ENCODE measurements around the gene CACNA2D1. TPM values are rescaled to one million over a fixed set of nuclear protein-coding genes. Genes with fewer than 3 reads are reported as not detected.
"Not testable (repeated sequence)": the region's sequence is repeated elsewhere in the genome, so short reads cannot be mapped to it uniquely, and the experiment has no call there.

Gene CACNA2D1
- total and polyA plus RNA-seq, 7 donors, result 0.23 to 115 (median 59.7) TPM

GRCh38 chr7:82021036-82021435 is 422.5 kb downstream of the CACNA2D1 start:
- no peaks in the 10 kb centered on the region for H3K9me3 ChIP-seq
- intact Hi-C loops (cut with DNase I), result no loop called here
- H3K27ac ChIP-seq, result no peak overlapping the region
- no peak for DNase-seq
- no peaks in the 10 kb centered on the region for H3K36me3 ChIP-seq
- H3K4me3 ChIP-seq, result no peak overlapping the region
- whole genome bisulfite sequencing, 2 donors, result 63 to 83% methylated on average over 2 of the region's 2 CpGs
- no peak for TF ChIP-seq CTCF (IDR thresholded peaks at IDR 0.05)
- no peak for TF ChIP-seq EP300 (IDR thresholded peaks at IDR 0.05)
- no peak for TF ChIP-seq POLR2A (IDR thresholded peaks at IDR 0.05)
- TF ChIP-seq POLR2AphosphoS5 (IDR thresholded peaks at IDR 0.05), result no peak
- H3K27me3 ChIP-seq, result no peaks in the 10 kb centered on the region
- peaks cover 0 to 15% (median 0%) of the 10 kb centered on the region in 4 donors for H3K4me1 ChIP-seq

- no peak for DNase-seq
- TF ChIP-seq POLR2A (IDR thresholded peaks at IDR 0.05) (no peak), EP300 (IDR thresholded peaks at IDR 0.05) (no peak), POLR2AphosphoS5 (IDR thresholded peaks at IDR 0.05) (no peak), CTCF (IDR thresholded peaks at IDR 0.05) (no peak)
- Histone ChIP-seq H3K9me3 (no peaks in the 10 kb centered on the region), H3K27ac (no peak overlapping the region), H3K36me3 (no peaks in the 10 kb centered on the region), H3K4me3 (no peak overlapping the region), H3K4me1 (peaks cover 0 to 21% (median 2%) of the 10 kb centered on the region in 4 donors), H3K27me3 (no peaks in the 10 kb centered on the region)
- intact Hi-C loops (cut with DNase I), result loop anchor here (5.0 kb wide), 1 partner anchor 518 kb away; no protein-coding TSS in a partner anchor
- WGBS, 2 donors, result 86 to 90% methylated on average over 3 of the region's 3 CpGs
Measured at GRCh38 chr7:82019551-82020475, 423.8 kb downstream of the CACNA2D1 start.

GRCh38 chr7:82018226-82018625 is 425.4 kb downstream of the CACNA2D1 start:
- H3K27ac ChIP-seq, result no peak overlapping the region
- TF ChIP-seq EP300 (IDR thresholded peaks at IDR 0.05) (no peak), POLR2AphosphoS5 (IDR thresholded peaks at IDR 0.05) (no peak), POLR2A (IDR thresholded peaks at IDR 0.05) (no peak)
- H3K9me3 ChIP-seq, result no peaks in the 10 kb centered on the region
- no peak overlapping the region for H3K4me3 ChIP-seq
- H3K36me3 ChIP-seq, result no peaks in the 10 kb centered on the region
- H3K27me3 ChIP-seq, result no peaks in the 10 kb centered on the region
- peaks cover 0 to 23% (median 2%) of the 10 kb centered on the region in 4 donors for H3K4me1 ChIP-seq
- DNase-seq, result no peak
- intact Hi-C loops (cut with DNase I), result loop anchor here (5.0 kb wide), 1 partner anchor 516 kb away; no protein-coding TSS in a partner anchor

GRCh38 chr7:82017334-82017943 is 426.1 kb downstream of the CACNA2D1 start:
- Histone ChIP-seq H3K9me3 (no peaks in the 10 kb centered on the region), H3K36me3 (no peaks in the 10 kb centered on the region), H3K4me1 (peaks cover 0 to 26% (median 5%) of the 10 kb centered on the region in 4 donors), H3K27me3 (no peaks in the 10 kb centered on the region), H3K4me3 (no peak overlapping the region), H3K27ac (no peak overlapping the region)
- TF ChIP-seq CTCF (IDR thresholded peaks at IDR 0.05) (peak; percentile 10 to 36 (median 27)), POLR2AphosphoS5 (IDR thresholded peaks at IDR 0.05) (no peak)
- DNase-seq, result no peak
- 59 to 79% methylated on average over 1 of the region's 1 CpG for WGBS, 2 donors
- intact Hi-C loops (cut with DNase I), result loop anchor here (5.0 kb wide), 1 partner anchor 515 kb away; no protein-coding TSS in a partner anchor

GRCh38 chr7:82015751-82016150 is 427.8 kb downstream of the CACNA2D1 start:
- H3K9me3 ChIP-seq, result no peaks in the 10 kb centered on the region
- H3K4me3 ChIP-seq, result no peak overlapping the region
- H3K27me3 ChIP-seq, result no peaks in the 10 kb centered on the region
- TF ChIP-seq POLR2A (IDR thresholded peaks at IDR 0.05) (no peak), EP300 (IDR thresholded peaks at IDR 0.05) (no peak), POLR2AphosphoS5 (IDR thresholded peaks at IDR 0.05) (no peak), CTCF (IDR thresholded peaks at IDR 0.05) (no peak)
- intact Hi-C loops (cut with DNase I), result loop anchor here (5.0 kb wide), 1 partner anchor 513 kb away; no protein-coding TSS in a partner anchor
- H3K27ac ChIP-seq, result no peak overlapping the region
- WGBS, 2 donors, result 63 to 79% methylated on average over 2 of the region's 2 CpGs
- DNase-seq, result no peak
- H3K4me1 ChIP-seq, result peaks cover 0 to 23% (median 6%) of the 10 kb centered on the region in 4 donors
- peaks cover 0 to 9% (median 0%) of the 10 kb centered on the region in 4 donors for H3K36me3 ChIP-seq

GRCh38 chr7:82014574-82014973 is 429.0 kb downstream of the CACNA2D1 start:
- H3K4me3 ChIP-seq; DNase-seq; H3K27ac ChIP-seq; H3K9me3 ChIP-seq; intact Hi-C loops (cut with DNase I); H3K27me3 ChIP-seq; H3K36me3 ChIP-seq: not testable (repeated sequence)
- 87 to 93% methylated on average over 9 of the region's 9 CpGs for WGBS, 2 donors
- peaks cover 0 to 23% (median 6%) of the 10 kb centered on the region in 4 donors for H3K4me1 ChIP-seq
